RWPE1 (cell line): ENCODE data around the gene RELA.

Experiments
- CTCF ChIA-PET: fragments of 350-600 bp; sonication (Branson Sonifier 250); formaldehyde crosslinking; extraction: SDS; loops from one replicate; lab custom pipeline; 2021; lab: Yijun Ruan, JAX
- POLR2A ChIA-PET: fragments of 400-600 bp; formaldehyde crosslinking; extraction: SDS; loops from one replicate; lab custom pipeline; 2020; ENCODE audit warnings: antibody characterized with exemption; ENCODE audit not compliant: low non-redundant PET; lab: Yijun Ruan, JAX
- DNase-seq: peaks from one replicate; pipeline ENCODE4 v3.0.0; 2012; ENCODE audit warnings: low spot score
- H3K27ac ChIP-seq: fragments of 450-650 bp; 2 replicates; pipeline ENCODE4 v1.5.1; 2017
- CTCF ChIP-seq: fragments of 450-650 bp; conservative IDR thresholded peaks from 2 replicates; pipeline ENCODE4 v1.5.1; 2017; ENCODE audit warnings: low read depth, mild to moderate bottlenecking

The RELA gene

DNA sequence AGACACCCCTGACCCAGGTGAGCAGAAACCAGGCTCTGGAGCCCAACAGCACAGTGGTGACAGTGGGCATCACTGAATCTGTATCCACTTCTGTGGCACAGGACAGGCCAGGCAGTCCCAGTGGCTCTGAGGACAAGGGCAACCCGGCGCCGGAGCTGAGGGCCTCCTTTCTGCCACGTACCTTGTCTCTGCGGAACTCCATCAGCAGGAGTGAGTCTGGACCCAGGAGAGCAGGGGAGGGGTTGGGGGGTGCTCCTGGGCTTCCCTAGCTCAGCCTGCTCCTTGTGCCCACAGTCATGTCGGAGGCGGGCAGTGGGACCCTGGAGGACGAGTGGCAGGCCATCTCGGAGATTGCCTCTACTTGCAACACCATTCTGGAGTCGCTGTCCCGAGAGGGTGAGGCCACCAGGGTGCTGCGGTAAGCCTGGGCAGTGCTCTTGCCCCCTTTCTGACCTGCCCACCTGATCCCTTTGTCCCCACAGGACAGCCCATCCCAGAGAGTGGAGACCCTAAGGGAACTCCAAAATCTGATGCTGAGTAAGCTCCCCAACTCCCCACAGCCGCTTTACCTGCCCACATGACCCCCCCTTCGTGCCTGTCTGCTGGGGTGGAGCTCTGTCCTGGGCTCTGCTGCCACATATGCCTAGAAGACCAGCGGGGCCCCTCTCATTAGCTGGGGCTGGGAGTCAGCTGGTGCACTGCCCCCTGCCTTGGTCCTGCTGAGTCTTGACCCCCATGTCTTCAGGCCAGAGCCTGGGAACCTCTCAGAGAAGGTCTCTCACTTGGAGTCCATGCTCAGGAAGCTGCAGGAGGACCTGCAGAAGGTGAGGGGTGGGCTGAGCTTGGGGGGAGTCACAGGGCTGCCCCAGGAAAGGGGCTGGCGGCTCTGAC, 12.8 kb downstream of the RELA start:
- POLR2A ChIA-PET = interaction anchor here (0.7 kb wide), 1 partner anchor 12 kb away, joined by 3 read pairs; no protein-coding TSS in a partner anchor
- H3K27ac ChIP-seq = peak overlapping the region; percentile 95
- CTCF ChIA-PET = interaction anchor here (0.6 to 1.2 kb wide), 2 partner anchors 18 to 56 kb away, joined by 3 to 4 read pairs; no protein-coding TSS in a partner anchor
- no peak for TF ChIP-seq CTCF
- DNase-seq = no peak

GRCh38 chr11:65648997-65649493, 13.7 kb downstream of the RELA start:
- H3K27ac ChIP-seq = peak overlapping the region; percentile 95
- CTCF ChIA-PET = no interaction called here
- no peak for DNase-seq
- POLR2A ChIA-PET = no interaction called here
- no peak for TF ChIP-seq CTCF

DNA sequence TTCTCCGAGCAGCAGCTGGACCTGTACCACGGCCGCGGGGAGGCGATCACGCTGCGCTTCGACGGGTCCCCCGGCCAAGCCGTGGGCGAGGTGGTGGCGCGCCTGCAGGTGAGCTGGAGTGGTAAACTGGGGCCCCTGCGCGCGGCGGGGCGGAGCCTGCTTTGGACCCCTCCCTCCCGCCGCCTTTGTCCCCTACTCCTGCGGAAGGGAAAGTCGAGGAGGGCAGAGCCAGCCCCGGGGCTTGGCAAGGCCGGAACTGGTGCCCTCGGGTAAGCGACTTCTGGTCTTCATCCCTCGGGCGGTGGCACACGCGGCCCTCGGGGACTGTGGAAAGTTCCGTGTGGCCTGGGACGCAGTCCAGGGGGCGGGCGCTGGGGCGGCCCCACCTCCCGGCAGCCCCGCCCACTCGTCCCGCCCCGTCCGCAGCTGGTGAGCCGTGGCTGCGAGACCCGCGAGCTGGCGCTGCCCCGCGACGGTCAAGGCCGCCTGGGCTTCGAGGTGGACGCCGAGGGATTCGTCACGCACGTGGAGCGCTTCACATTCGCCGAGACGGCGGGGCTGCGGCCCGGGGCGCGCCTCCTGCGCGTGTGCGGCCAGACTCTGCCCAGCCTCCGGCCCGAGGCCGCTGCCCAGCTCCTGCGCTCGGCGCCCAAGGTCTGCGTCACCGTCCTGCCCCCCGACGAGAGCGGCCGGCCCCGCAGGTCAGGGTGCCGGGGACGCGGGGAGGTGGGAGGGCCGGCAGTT, 15.6 kb downstream of the RELA start:
- no peak for DNase-seq
- ChIA-PET CTCF (no interaction called here), POLR2A (no interaction called here)

GRCh38 chr11:65646288-65646957, 16.3 kb downstream of the RELA start:
- DNase-seq = no peak
- TF ChIP-seq CTCF = no peak
- POLR2A ChIA-PET = no interaction called here
- peak overlapping the region; percentile 50; the same call in 1 of the 2 replicates for H3K27ac ChIP-seq
- CTCF ChIA-PET = no interaction called here

More for the DNA sequence above, 15.6 kb downstream of the RELA start:
- TF ChIP-seq CTCF = no peak
- peak overlapping the region; percentile 50 for H3K27ac ChIP-seq

DNA sequence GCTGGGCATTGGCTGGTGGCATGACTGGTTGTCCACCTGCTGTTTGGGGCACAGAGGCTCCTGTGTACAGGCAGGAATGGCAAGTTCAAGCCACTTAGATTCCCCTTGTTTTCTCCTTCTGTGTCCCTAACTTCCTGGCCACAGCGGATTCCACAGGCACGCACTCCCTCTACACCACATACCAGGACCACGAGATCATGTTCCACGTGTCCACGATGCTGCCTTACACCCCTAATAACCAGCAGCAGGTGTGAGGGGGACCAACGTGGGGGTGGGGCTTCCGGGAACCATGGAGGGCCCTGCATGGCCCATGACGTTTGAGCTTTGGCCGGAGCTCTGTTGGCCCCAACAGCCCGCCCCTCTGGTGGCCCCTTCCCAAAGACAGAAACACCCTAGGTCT, 17.0 kb downstream of the RELA start:
- peak overlapping the region; percentile 52 for H3K27ac ChIP-seq
- DNase-seq = no peak
- POLR2A ChIA-PET = no interaction called here
- TF ChIP-seq CTCF = no peak
- CTCF ChIA-PET = interaction anchor here (0.8 kb wide), 1 partner anchor 26 kb away, joined by 3 read pairs; no protein-coding TSS in a partner anchor
